ENCODE results near the gene GPR17.

GPR17 gene, protein sequence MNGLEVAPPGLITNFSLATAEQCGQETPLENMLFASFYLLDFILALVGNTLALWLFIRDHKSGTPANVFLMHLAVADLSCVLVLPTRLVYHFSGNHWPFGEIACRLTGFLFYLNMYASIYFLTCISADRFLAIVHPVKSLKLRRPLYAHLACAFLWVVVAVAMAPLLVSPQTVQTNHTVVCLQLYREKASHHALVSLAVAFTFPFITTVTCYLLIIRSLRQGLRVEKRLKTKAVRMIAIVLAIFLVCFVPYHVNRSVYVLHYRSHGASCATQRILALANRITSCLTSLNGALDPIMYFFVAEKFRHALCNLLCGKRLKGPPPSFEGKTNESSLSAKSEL

DNA sequence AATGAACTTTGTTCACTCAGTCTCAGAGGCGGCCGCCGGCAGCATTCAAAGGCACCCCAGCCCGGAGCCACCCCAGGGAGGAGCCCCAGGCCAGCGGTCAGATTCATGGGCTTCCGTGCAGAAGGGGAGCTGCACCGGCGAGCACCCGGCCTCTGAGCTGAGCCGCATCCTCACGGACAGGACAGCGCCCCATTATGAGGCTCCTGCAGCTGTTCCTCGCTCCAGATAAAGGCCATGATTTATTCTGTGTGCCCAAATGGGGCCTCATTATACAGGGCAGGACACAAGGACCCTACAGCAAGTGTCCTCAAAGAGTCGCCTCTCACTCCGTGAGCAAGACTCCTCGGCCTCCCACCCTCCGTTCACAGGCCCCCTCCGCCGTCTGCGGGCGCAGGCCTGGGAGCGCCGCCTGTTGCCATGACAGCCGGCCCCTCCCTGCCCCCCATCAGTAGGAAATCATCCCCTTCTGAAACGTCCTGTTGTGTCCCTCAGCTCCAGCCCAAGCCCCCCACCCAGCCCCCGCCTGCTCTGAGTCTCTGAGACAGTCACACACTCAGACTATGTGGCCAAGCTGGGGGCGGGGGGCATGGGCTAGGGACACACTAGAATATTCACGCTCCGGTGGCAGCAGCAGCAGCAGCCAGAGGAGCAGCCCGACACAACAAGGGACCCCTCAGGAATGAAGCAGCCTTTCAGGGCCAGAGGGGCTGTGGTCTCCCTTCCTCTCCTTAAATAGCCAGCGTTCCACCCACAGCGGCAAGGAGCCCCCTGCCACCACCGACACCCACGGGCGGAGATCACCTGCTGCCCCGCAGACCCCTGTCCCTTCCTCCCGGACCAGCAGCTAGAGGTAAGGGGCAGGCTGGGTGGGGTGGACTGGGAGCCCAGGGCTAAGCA is at the start of gene GPR17:
Gene GPR17, plus strand, starts transcription at position 759 of the 897 bp plus-strand sequence. CDS start 4,583 bp downstream, outside the sequence.
- Histone ChIP-seq H3K9ac (ENCODE audit: low read length) (no peak within 1 kb of the TSS), H3K9me3 (ENCODE audit: control insufficient read depth, insufficient read depth, low read depth, low read length) (no peaks in the 10 kb centered on the region), H3K27ac (ENCODE audit: low read depth, low read length) (no peak within 1 kb of the TSS), H3K27me3 (ENCODE audit: control insufficient read depth, insufficient read depth, low read length) (no peaks in the 10 kb centered on the region), H3K36me3 (ENCODE audit: control insufficient read depth, insufficient read depth, low read length) (no peaks in the 10 kb centered on the region), H3K4me1 (ENCODE audit: control insufficient read depth, insufficient read depth, low read length) (peaks cover 6% of the 10 kb centered on the region; the same call in 1 of the 2 replicates), H3K4me3 (ENCODE audit: low read depth, low read length) (no peak within 1 kb of the TSS)

DNA sequence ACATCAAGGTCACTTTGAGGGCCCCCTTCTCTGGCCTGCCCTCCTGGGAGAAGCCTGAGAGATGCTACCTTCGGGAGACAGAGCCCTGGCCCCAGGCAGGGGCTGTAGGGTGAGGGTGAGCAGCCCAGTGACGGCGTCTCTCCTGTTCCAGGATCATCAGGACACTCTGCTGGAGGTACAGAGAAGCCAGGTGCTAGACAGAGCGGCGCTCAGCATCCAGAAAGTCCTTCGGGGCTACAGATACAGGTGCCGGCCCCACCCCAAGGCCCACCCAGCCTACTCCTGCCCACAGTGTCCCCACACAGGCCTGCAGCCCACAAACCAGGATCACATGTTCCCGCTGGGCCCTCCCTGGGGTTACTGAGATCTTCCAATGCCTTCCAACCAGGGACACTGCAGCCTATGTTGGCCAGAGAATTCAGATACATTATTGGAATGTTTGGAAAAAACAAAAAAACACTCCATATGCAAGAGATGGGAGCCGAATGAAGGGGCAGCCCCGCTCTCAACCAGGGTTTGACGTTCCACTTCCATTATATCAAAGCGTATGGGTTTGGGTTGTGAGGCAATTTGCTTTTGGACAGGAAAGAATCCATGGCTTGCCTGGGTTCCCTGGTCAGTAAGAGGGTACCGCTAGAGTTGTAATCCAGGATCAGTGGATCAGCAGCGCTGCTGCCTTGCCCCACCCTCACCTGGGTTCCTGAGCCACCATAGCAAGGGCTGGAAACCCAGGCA is 49.5 kb upstream of the GPR17 start:
- no peaks in the 10 kb centered on the region for H3K27me3 ChIP-seq (ENCODE audit: control insufficient read depth, insufficient read depth, low read length)
- peaks cover 3% of the 10 kb centered on the region; the same call in 1 of the 2 replicates for H3K4me1 ChIP-seq (ENCODE audit: control insufficient read depth, insufficient read depth, low read length)
- H3K9ac ChIP-seq (ENCODE audit: low read length): no peak overlapping the region
- no peaks in the 10 kb centered on the region for H3K36me3 ChIP-seq (ENCODE audit: control insufficient read depth, insufficient read depth, low read length)
- no peak overlapping the region for H3K4me3 ChIP-seq (ENCODE audit: low read depth, low read length)
- no peak overlapping the region for H3K27ac ChIP-seq (ENCODE audit: low read depth, low read length)
- H3K9me3 ChIP-seq (ENCODE audit: control insufficient read depth, insufficient read depth, low read depth, low read length): no peaks in the 10 kb centered on the region; the same call in 1 of the 2 replicates

DNA sequence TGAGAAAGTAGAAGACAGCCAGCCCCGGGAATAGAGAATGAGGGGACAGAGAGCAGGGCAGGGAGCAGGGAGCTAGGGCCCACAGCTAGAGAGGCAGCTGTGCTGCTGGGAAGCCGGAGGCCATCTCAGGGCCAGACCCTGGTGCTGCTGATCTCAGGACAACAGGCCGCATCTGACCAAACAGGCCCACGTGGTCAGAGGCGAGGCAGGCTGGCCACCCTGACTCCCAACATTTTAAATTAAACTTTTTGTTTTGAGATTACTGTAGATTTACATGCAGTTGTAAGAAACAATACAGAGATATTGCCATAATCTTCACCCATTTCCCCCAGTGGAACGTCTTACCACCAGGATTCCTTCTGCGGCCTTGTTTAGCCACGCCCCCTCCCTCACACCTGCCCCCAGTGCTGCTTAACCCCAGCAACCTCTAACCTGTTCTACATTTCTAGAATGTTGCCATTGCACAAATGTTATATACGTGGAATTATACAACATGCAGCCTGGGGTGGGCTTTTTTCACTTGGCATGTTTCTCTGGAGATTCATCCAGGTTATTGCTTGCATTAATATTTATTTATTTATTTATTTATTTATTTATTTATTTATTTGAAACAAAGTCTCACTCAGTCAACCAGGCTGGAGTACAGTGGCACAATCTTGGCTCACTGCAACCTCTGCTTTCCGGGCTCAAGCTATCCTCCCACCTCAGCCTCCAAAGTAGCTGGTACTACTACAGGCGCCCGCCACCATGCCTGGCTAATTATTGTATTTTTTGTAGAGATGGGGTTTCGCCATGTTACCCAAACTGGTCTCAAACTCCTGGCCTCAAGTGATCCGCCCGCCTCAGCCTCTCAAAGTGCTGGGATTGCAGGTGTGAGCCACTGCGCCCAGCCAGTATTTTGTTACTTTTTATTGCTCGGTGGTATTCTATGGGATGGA is 48.6 kb upstream of the GPR17 start:
- Histone ChIP-seq H3K4me3 (ENCODE audit: low read depth, low read length) (no peak overlapping the region), H3K9ac (ENCODE audit: low read length) (no peak overlapping the region)

DNA sequence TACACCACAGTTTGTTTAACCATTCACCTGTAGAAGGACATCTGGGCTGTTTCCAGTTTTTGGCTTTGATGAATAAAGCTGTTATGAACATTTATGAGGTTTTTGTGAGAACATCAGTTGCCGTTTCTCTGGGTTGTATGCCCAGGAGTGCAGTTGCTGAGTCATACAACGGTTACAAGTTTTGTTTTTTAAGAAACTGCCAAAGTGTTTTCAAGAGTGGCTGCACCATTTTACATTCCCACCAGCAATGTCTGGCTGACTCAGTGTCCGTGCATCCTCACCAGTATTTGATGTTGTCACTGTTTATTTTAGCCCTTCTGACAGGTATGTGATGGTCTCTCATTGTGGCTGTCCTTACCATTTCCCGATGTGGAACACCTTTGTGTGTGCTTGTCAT is 48.0 kb upstream of the GPR17 start:
- no peak overlapping the region for H3K27ac ChIP-seq (ENCODE audit: low read depth, low read length)
- H3K27me3 ChIP-seq (ENCODE audit: control insufficient read depth, insufficient read depth, low read length): no peaks in the 10 kb centered on the region
- peaks cover 1% of the 10 kb centered on the region; the same call in 1 of the 2 replicates for H3K9me3 ChIP-seq (ENCODE audit: control insufficient read depth, insufficient read depth, low read depth, low read length)
- no peaks in the 10 kb centered on the region for H3K36me3 ChIP-seq (ENCODE audit: control insufficient read depth, insufficient read depth, low read length)
- H3K4me1 ChIP-seq (ENCODE audit: control insufficient read depth, insufficient read depth, low read length): no peaks in the 10 kb centered on the region
- no peak overlapping the region for H3K4me3 ChIP-seq (ENCODE audit: low read depth, low read length)
- H3K9ac ChIP-seq (ENCODE audit: low read length): no peak overlapping the region

More for the DNA sequence above, 48.6 kb upstream of the GPR17 start:
- H3K4me1 ChIP-seq (ENCODE audit: control insufficient read depth, insufficient read depth, low read length): no peaks in the 10 kb centered on the region
- no peak overlapping the region for H3K27ac ChIP-seq (ENCODE audit: low read depth, low read length)
- no peaks in the 10 kb centered on the region for H3K27me3 ChIP-seq (ENCODE audit: control insufficient read depth, insufficient read depth, low read length)
- H3K9me3 ChIP-seq (ENCODE audit: control insufficient read depth, insufficient read depth, low read depth, low read length): no peaks in the 10 kb centered on the region; the same call in 1 of the 2 replicates
- H3K36me3 ChIP-seq (ENCODE audit: control insufficient read depth, insufficient read depth, low read length): no peaks in the 10 kb centered on the region

DNA sequence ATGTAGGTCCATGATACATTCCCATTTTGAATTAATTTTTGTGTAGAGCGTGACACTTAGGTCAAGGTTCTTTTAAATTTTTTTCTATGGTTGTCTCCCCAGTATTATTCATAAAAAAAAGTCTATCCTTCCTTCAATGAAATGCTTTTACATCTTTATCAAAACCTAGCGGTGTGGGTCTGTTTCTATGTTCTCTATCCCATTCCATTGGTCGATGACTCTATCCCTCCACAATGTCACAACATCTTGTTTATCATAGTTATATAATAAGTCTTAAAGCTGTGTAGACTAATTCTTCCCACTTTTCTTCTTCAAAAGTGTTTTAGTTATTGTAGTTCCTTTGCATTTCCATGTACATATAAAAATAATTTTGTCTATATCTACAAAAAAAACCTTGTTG is 47.2 kb upstream of the GPR17 start:
- peaks cover 4% of the 10 kb centered on the region; the same call in 1 of the 2 replicates for H3K9me3 ChIP-seq (ENCODE audit: control insufficient read depth, insufficient read depth, low read depth, low read length)
- no peaks in the 10 kb centered on the region for H3K27me3 ChIP-seq (ENCODE audit: control insufficient read depth, insufficient read depth, low read length)
- no peaks in the 10 kb centered on the region for H3K4me1 ChIP-seq (ENCODE audit: control insufficient read depth, insufficient read depth, low read length)
- no peak overlapping the region for H3K4me3 ChIP-seq (ENCODE audit: low read depth, low read length)
- H3K9ac ChIP-seq (ENCODE audit: low read length): no peak overlapping the region
- no peak overlapping the region for H3K27ac ChIP-seq (ENCODE audit: low read depth, low read length)
- H3K36me3 ChIP-seq (ENCODE audit: control insufficient read depth, insufficient read depth, low read length): no peaks in the 10 kb centered on the region

DNA sequence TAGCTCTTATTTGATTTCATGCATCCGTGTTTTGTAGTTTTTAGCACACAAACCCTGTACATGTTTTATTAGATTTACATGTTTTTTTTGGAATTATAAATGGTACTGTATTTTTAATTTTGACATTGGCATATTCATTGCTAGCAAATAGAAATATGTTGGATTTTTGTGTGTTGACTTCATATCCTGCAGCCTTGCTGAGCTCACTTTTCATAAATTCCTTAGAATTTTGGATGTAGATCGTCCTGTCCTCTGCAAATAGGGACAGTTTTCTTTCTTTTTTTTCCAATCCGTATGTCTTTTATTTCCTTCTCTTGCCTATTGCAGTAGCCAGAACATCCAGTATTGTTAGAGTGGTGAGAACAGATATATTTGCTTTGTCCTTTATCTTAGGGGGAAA is 46.7 kb upstream of the GPR17 start:
- H3K4me3 ChIP-seq (ENCODE audit: low read depth, low read length): no peak overlapping the region
- no peaks in the 10 kb centered on the region for H3K27me3 ChIP-seq (ENCODE audit: control insufficient read depth, insufficient read depth, low read length)
- H3K36me3 ChIP-seq (ENCODE audit: control insufficient read depth, insufficient read depth, low read length): no peaks in the 10 kb centered on the region
- no peak overlapping the region for H3K9ac ChIP-seq (ENCODE audit: low read length)
- peaks cover 4% of the 10 kb centered on the region; the same call in 1 of the 2 replicates for H3K9me3 ChIP-seq (ENCODE audit: control insufficient read depth, insufficient read depth, low read depth, low read length)
- H3K4me1 ChIP-seq (ENCODE audit: control insufficient read depth, insufficient read depth, low read length): no peaks in the 10 kb centered on the region
- H3K27ac ChIP-seq (ENCODE audit: low read depth, low read length): no peak overlapping the region

DNA sequence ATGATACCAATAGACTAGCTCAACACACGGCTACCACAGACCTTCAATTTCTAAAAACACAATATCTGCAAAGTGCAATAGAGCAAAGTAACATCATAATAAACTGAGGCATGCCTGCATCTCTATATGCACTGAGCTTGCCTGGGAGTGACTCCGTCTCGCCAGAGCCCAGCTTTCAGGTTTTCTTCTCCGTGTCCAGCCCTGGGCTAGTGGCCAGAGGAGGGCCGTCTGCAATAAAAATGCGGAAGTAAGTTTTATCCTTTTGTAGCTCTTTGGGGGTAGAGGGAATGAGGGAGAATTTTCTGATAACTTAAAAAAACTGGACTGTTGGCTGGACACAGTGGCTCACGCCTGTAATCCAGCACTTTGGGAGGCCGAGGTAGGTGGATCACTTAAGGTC is 41.0 kb upstream of the GPR17 start:
- H3K9me3 ChIP-seq (ENCODE audit: control insufficient read depth, insufficient read depth, low read depth, low read length): peaks cover 4% of the 10 kb centered on the region; the same call in 1 of the 2 replicates
- H3K4me3 ChIP-seq (ENCODE audit: low read depth, low read length): no peak overlapping the region
- H3K27ac ChIP-seq (ENCODE audit: low read depth, low read length): no peak overlapping the region
- no peaks in the 10 kb centered on the region for H3K36me3 ChIP-seq (ENCODE audit: control insufficient read depth, insufficient read depth, low read length)
- H3K9ac ChIP-seq (ENCODE audit: low read length): no peak overlapping the region
- no peaks in the 10 kb centered on the region for H3K4me1 ChIP-seq (ENCODE audit: control insufficient read depth, insufficient read depth, low read length)
- H3K27me3 ChIP-seq (ENCODE audit: control insufficient read depth, insufficient read depth, low read length): no peaks in the 10 kb centered on the region; the same call in 1 of the 2 replicates

DNA sequence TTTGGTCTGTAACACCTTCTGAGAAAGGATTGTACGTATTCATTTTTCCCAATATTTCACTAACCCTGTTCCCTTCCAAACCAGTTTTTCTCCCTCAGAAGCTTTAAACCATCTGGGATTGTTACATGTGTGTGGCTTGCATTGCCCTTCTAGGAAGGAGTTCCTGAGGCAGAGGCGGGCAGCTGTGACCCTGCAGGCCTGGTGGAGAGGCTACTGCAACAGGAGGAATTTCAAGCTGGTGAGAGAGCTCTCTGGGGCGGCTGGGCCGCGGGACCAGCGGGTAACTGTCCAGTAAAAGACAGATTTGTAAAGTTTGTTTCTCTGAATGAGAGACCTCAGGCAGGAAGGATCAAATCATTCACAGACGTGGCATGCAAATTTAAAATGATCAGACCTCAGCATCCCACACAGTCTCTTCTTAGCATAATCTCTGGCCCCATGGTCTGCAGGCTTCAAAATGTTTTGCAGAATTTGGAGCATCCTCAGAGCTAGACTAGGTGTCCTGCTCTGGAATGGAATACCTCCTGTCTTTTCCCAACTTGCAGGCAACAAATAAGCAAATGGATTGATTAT is 40.2 kb upstream of the GPR17 start:
- H3K9ac ChIP-seq (ENCODE audit: low read length): no peak overlapping the region
- no peak overlapping the region for H3K4me3 ChIP-seq (ENCODE audit: low read depth, low read length)
- H3K36me3 ChIP-seq (ENCODE audit: control insufficient read depth, insufficient read depth, low read length): no peaks in the 10 kb centered on the region
- peaks cover 6% of the 10 kb centered on the region; the same call in 1 of the 2 replicates for H3K9me3 ChIP-seq (ENCODE audit: control insufficient read depth, insufficient read depth, low read depth, low read length)
- no peak overlapping the region for H3K27ac ChIP-seq (ENCODE audit: low read depth, low read length)
- H3K4me1 ChIP-seq (ENCODE audit: control insufficient read depth, insufficient read depth, low read length): no peaks in the 10 kb centered on the region
- H3K27me3 ChIP-seq (ENCODE audit: control insufficient read depth, insufficient read depth, low read length): no peaks in the 10 kb centered on the region; the same call in 1 of the 2 replicates

DNA sequence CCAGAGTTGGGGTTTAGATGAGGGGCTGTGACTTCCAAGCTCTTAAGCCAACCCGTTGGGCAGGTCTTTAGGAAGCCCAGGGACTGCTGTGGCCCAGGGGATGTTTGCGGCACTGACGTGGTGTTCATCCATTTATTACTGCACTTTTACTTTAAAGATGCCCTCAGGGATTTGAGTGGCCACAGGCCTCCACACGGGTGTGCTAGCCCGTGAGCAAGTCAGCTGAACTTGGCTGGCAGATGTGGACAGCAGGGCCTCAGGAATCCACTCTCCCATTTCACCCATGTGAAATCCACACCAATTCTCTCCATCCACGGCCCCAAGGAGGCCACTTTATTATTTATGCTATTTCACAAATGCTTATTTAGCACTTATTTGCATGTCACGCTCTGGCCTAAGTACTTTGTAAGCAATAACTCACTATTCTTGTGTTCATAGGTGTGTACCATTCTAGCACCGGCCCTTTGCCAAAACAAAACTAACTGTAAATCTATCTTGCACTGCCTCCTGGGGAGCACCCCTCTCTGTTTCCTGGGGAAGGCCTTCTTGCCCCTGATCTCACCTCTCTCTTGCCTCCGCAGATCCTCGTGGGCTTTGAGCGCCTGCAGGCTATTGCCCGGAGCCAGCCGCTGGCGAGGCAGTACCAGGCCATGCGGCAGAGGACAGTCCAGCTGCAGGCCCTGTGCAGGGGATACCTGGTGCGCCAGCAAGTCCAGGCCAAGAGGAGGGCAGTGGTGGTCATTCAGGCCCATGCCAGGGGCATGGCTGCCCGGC is 39.1 kb upstream of the GPR17 start:
- Histone ChIP-seq H3K9me3 (ENCODE audit: control insufficient read depth, insufficient read depth, low read depth, low read length) (peaks cover 9% of the 10 kb centered on the region; the same call in 1 of the 2 replicates), H3K27ac (ENCODE audit: low read depth, low read length) (no peak overlapping the region), H3K4me3 (ENCODE audit: low read depth, low read length) (no peak overlapping the region), H3K9ac (ENCODE audit: low read length) (no peak overlapping the region), H3K27me3 (ENCODE audit: control insufficient read depth, insufficient read depth, low read length) (no peaks in the 10 kb centered on the region; the same call in 1 of the 2 replicates), H3K4me1 (ENCODE audit: control insufficient read depth, insufficient read depth, low read length) (no peaks in the 10 kb centered on the region), H3K36me3 (ENCODE audit: control insufficient read depth, insufficient read depth, low read length) (no peaks in the 10 kb centered on the region)

Measured in HUES6 (cell line).